GM21515 (cell line): ENCODE results near the gene ACAP2.
"Not testable (repeated sequence)": the region's sequence is repeated elsewhere in the genome, so short reads cannot be mapped to it uniquely, and the experiment has no call there.

Experiments used
- ATAC-seq: cut with Tn5 transposase; IDR thresholded peaks from one replicate; pipeline ENCODE4 v1.9.1; 2021; ENCODE audit not compliant: unreplicated experiment

ACAP2 gene

GRCh38 chr3:195247863-195248189 lies 195.0 kb downstream of the ACAP2 start:
- no peak for ATAC-seq

GRCh38 chr3:195247086-195247862 lies 195.5 kb downstream of the ACAP2 start:
- no peak for ATAC-seq

- ATAC-seq = no peak
Observed at GRCh38 chr3:195246581-195246995, 196.2 kb downstream of the ACAP2 start.

GRCh38 chr3:195245531-195245951 lies 197.3 kb downstream of the ACAP2 start:
- no peak for ATAC-seq

- ATAC-seq = no peak
Observed at GRCh38 chr3:195241592-195242355, 201.0 kb downstream of the ACAP2 start.

GRCh38 chr3:195240939-195241338 lies 201.9 kb downstream of the ACAP2 start:
- no peak for ATAC-seq

GRCh38 chr3:195240171-195240701 lies 202.6 kb downstream of the ACAP2 start:
- no peak for ATAC-seq

- no peak for ATAC-seq
Observed at GRCh38 chr3:195239121-195239520, 203.7 kb downstream of the ACAP2 start.

GRCh38 chr3:195238586-195239118 lies 204.2 kb downstream of the ACAP2 start:
- ATAC-seq = no peak

GRCh38 chr3:195238081-195238571 lies 204.7 kb downstream of the ACAP2 start:
- no peak for ATAC-seq

GRCh38 chr3:195236801-195237570 lies 205.8 kb downstream of the ACAP2 start:
- no peak for ATAC-seq

GRCh38 chr3:195236076-195236798 lies 206.6 kb downstream of the ACAP2 start:
- no peak for ATAC-seq

- no peak for ATAC-seq
Observed at GRCh38 chr3:195230244-195230643, 212.6 kb downstream of the ACAP2 start.

- ATAC-seq = not testable (repeated sequence)
Observed at GRCh38 chr3:195228886-195229285, 213.9 kb downstream of the ACAP2 start.

GRCh38 chr3:195227871-195228270 lies 214.9 kb downstream of the ACAP2 start:
- no peak for ATAC-seq

- no peak for ATAC-seq
Observed at GRCh38 chr3:195226900-195227447, 215.8 kb downstream of the ACAP2 start.

- no peak for ATAC-seq
Observed at GRCh38 chr3:195226445-195226844, 216.4 kb downstream of the ACAP2 start.

GRCh38 chr3:195224980-195225580 lies 217.7 kb downstream of the ACAP2 start:
- no peak for ATAC-seq
